ENCODE measurements around the gene AADACL4. TPM values are rescaled to one million over a fixed set of nuclear protein-coding genes. Genes with fewer than 3 reads are reported as not detected.

The AADACL4 gene
- total and polyA plus RNA-seq, 10 of the 15 experiments (the other 5 are each of a cell fraction or from before 2014, with no cell fraction given) = not detected

- no peak for DNase-seq (ENCODE audit: low read depth, low spot score)
- H3K4me2 ChIP-seq (ENCODE audit: control insufficient read depth, insufficient read depth) = no peak overlapping the region
- no peaks in the 10 kb centered on the region; a peak in 2 of 4 replicates for H3K27me3 ChIP-seq (replicated peaks in 1 of 2; ENCODE audit: control insufficient read depth in 2 of 2, insufficient read depth in 2 of 2, low read length in 1 of 2)
- no peak overlapping the region for H3K27ac ChIP-seq (ENCODE audit: control insufficient read depth, insufficient read depth)
- WGBS (ENCODE audit: insufficient coverage, insufficient replicate concordance, low lambda C conversion rate, missing lambda C conversion rate) = 13% methylated on average over 5 of the region's 5 CpGs
- no peak overlapping the region for H3K9ac ChIP-seq (ENCODE audit: control insufficient read depth, insufficient read depth, low read length)
- no peaks in the 10 kb centered on the region for H3K79me2 ChIP-seq (ENCODE audit: control insufficient read depth, insufficient read depth, low read length)
- no peaks in the 10 kb centered on the region for H4K20me1 ChIP-seq (ENCODE audit: control insufficient read depth, insufficient read depth)
- ChIA-PET CTCF (interaction anchor here (1.4 kb wide), 1 partner anchor 19 kb away, joined by 5 read pairs; no protein-coding TSS in a partner anchor), SMC1A (ENCODE audit: uncharacterized antibody, unreplicated experiment) (interaction anchor here (1.9 kb wide), 1 partner anchor 12 kb away, joined by 5 read pairs; no protein-coding TSS in a partner anchor), POLR2A (no interaction called here), RAD21 (ENCODE audit: unreplicated experiment) (no interaction called here)
- no peak overlapping the region for H3K4me3 ChIP-seq
- in situ Hi-C loops (cut with MboI) = no loop called here
- H3K36me3 ChIP-seq (ENCODE audit: control insufficient read depth in 2 of 2, insufficient read depth in 2 of 2, low read length in 1 of 2) = no peaks in the 10 kb centered on the region
- ATAC-seq = no peak
- no peak overlapping the region for H2AFZ ChIP-seq (ENCODE audit: control insufficient read depth, low read depth, low read length)
- FAIRE-seq = no peak
- H3K4me1 ChIP-seq (ENCODE audit: control insufficient read depth, insufficient read depth, low read length) = no peaks in the 10 kb centered on the region
- BruUV-seq (replicated peaks) = no TSS peak
- intact Hi-C loops (cut with micrococcal nuclease; ENCODE audit: unreplicated experiment) = loop anchor here (5.0 kb wide), 1 partner anchor 152 kb away; no protein-coding TSS in a partner anchor
- no peaks in the 10 kb centered on the region for H3K9me3 ChIP-seq (replicated peaks; ENCODE audit: control insufficient read depth, insufficient read depth, low read length)
- TF ChIP-seq, protein P1, sequence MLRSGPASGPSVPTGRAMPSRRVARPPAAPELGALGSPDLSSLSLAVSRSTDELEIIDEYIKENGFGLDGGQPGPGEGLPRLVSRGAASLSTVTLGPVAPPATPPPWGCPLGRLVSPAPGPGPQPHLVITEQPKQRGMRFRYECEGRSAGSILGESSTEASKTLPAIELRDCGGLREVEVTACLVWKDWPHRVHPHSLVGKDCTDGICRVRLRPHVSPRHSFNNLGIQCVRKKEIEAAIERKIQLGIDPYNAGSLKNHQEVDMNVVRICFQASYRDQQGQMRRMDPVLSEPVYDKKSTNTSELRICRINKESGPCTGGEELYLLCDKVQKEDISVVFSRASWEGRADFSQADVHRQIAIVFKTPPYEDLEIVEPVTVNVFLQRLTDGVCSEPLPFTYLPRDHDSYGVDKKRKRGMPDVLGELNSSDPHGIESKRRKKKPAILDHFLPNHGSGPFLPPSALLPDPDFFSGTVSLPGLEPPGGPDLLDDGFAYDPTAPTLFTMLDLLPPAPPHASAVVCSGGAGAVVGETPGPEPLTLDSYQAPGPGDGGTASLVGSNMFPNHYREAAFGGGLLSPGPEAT (IDR thresholded peaks at IDR 0.05; ENCODE audit: low read depth) = no peak
- TF ChIP-seq PAX8 (IDR thresholded peaks at IDR 0.05) (no peak), RUNX3 (IDR thresholded peaks at IDR 0.05; ENCODE audit: low read length) (no peak), SPI1 (IDR thresholded peaks at IDR 0.05; ENCODE audit: borderline replicate concordance, insufficient read depth, low read depth, low read length) (no peak), ZBTB40 (IDR thresholded peaks at IDR 0.05; ENCODE audit: borderline replicate concordance) (no peak), JUNB (IDR thresholded peaks at IDR 0.05) (no peak), NR2F1 (conservative IDR thresholded peaks at IDR 0.05) (no peak), JUND (IDR thresholded peaks at IDR 0.05; ENCODE audit: low read depth, low read length) (no peak), TARDBP (IDR thresholded peaks at IDR 0.05; ENCODE audit: borderline replicate concordance) (no peak), KDM1A (IDR thresholded peaks at IDR 0.05; ENCODE audit: borderline replicate concordance) (no peak), BACH1 (IDR thresholded peaks at IDR 0.05; ENCODE audit: borderline replicate concordance) (no peak), IKZF2 (IDR thresholded peaks at IDR 0.05) (no peak), ATF3 (IDR thresholded peaks at IDR 0.05; ENCODE audit: borderline replicate concordance, extremely low read depth, low read depth, low read length) (no peak)
- TF ChIP-seq, protein P2, sequence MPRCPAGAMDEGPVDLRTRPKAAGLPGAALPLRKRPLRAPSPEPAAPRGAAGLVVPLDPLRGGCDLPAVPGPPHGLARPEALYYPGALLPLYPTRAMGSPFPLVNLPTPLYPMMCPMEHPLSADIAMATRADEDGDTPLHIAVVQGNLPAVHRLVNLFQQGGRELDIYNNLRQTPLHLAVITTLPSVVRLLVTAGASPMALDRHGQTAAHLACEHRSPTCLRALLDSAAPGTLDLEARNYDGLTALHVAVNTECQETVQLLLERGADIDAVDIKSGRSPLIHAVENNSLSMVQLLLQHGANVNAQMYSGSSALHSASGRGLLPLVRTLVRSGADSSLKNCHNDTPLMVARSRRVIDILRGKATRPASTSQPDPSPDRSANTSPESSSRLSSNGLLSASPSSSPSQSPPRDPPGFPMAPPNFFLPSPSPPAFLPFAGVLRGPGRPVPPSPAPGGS (IDR thresholded peaks at IDR 0.05; ENCODE audit: borderline replicate concordance, insufficient read depth, low read depth, low read length, poor library complexity, severe bottlenecking) = no peak
- TF ChIP-seq, protein P3, sequence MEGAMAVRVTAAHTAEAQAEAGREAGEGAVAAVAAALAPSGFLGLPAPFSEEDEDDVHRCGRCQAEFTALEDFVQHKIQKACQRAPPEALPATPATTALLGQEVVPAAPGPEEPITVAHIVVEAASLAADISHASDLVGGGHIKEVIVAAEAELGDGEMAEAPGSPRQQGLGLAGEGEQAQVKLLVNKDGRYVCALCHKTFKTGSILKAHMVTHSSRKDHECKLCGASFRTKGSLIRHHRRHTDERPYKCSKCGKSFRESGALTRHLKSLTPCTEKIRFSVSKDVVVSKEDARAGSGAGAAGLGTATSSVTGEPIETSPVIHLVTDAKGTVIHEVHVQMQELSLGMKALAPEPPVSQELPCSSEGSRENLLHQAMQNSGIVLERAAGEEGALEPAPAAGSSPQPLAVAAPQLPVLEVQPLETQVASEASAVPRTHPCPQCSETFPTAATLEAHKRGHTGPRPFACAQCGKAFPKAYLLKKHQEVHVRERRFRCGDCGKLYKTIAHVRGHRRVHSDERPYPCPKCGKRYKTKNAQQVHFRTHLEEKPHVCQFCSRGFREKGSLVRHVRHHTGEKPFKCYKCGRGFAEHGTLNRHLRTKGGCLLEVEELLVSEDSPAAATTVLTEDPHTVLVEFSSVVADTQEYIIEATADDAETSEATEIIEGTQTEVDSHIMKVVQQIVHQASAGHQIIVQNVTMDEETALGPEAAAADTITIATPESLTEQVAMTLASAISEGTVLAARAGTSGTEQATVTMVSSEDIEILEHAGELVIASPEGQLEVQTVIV (IDR thresholded peaks at IDR 0.05; ENCODE audit: borderline replicate concordance, partially characterized antibody) = no peak
Measured at GRCh38 chr1:12599657-12600056, 44.2 kb upstream of the AADACL4 start.

All from GM12878 (cell line).